Measurements from ENCODE around the gene NFATC4.

The NFATC4 gene

DNA sequence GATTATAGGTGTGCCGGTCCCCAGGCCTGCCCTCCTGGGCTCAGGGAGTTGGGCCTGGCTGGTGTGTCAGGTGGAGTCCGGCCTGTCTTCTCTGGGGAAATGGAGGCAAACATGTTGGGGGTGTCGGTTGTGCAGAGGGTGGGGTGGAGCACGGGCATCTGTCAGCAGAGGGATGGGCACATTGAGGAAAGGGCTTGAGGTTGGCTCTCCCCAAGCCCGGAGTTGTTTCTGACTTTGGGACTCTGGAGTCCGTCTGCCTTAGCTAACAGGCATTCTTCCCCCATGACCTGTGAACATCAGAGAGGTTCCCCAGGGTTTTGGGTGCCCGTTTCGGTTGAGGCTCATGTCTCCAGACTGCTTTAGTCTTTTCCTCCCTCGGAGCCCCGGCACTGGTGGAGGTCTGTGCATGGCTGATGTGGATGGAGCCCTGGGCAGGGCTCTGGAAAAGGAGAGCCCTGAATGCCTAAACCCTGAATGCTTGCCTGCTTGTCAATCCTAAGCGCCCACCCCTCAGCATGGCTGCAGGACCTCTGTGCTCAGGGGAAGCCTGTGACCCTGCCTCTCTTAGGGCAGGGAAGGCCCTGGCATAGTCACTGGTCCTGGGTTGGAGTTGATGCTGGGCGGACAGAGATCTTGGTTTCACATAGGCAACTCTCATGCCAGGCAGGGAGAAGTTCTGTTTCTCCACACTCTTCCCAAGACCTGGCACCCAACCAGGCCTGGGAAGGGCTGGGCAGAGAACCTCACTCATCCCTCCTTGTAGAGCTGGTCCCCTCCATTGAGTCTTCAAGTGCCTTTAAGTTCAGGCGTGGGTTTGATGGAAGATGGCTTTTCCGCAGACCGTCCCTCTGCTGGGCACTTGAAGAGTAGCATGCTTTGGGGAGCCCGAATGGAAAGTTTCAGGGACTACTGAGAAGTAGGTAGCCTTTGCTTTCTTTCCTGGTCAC lies 43.7 kb downstream of the NFATC4 start:
- H3K4me3 ChIP-seq (ENCODE audit: low read depth, low read length) = no peak overlapping the region
- in situ Hi-C loops (cut with HindIII; ENCODE audit: low sequenced_read_pairs) = no loop called here
- peak; percentile 35 for DNase-seq (ENCODE audit: low read depth)
- TF ChIP-seq, protein P1, sequence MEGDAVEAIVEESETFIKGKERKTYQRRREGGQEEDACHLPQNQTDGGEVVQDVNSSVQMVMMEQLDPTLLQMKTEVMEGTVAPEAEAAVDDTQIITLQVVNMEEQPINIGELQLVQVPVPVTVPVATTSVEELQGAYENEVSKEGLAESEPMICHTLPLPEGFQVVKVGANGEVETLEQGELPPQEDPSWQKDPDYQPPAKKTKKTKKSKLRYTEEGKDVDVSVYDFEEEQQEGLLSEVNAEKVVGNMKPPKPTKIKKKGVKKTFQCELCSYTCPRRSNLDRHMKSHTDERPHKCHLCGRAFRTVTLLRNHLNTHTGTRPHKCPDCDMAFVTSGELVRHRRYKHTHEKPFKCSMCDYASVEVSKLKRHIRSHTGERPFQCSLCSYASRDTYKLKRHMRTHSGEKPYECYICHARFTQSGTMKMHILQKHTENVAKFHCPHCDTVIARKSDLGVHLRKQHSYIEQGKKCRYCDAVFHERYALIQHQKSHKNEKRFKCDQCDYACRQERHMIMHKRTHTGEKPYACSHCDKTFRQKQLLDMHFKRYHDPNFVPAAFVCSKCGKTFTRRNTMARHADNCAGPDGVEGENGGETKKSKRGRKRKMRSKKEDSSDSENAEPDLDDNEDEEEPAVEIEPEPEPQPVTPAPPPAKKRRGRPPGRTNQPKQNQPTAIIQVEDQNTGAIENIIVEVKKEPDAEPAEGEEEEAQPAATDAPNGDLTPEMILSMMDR (IDR thresholded peaks at IDR 0.05; ENCODE audit: low read depth, low read length, missing control alignments) = peak; percentile 82

DNA sequence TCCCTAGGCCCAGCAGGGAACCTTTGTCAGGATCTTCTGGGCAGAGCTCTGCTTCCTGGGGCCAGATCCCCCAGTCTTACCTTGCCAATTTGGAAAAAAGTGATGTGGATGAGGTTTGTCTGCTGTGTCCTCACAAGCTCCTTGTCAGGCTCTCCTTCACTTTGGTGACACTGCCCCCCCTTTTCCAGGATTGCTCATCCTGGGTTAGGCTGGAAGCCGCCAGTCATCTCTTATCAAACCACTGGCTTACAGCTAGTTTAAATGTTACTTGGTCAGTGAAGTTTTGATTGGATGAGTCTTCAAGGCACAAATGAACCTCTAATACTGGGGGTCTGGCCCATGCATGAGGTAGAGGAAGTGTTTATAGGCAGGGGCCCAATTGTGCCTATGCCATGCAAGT lies 46.1 kb downstream of the NFATC4 start:
- TF ChIP-seq, protein P1 (IDR thresholded peaks at IDR 0.05; ENCODE audit: low read depth, low read length, missing control alignments) = no peak
- no peak for DNase-seq (ENCODE audit: low read depth)
- in situ Hi-C loops (cut with HindIII; ENCODE audit: low sequenced_read_pairs) = no loop called here
- H3K4me3 ChIP-seq (ENCODE audit: low read depth, low read length) = no peak overlapping the region

DNA sequence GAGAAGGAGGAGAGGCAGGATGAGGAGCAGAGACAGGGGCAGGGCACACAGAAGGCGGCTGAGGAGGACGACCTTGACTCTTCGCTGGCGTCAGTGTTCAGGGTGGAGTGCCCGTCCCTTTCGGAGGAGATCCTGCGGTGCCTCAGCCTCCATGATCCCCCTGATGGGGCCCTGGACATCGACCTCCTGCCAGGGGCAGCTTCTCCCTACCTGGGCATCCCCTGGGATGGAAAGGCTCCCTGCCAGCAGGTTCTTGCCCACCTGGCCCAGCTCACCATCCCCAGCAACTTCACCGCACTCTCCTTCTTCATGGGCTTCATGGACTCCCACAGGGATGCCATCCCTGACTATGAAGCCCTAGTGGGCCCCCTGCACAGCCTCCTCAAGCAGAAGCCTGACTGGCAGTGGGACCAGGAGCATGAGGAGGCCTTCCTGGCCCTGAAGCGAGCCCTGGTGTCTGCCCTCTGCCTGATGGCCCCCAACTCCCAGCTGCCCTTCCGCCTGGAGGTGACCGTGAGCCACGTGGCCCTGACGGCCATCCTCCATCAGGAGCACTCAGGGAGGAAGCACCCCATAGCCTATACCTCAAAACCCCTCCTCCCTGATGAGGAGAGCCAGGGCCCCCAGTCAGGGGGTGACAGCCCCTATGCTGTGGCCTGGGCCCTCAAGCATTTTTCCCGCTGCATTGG lies 46.9 kb downstream of the NFATC4 start:
- in situ Hi-C loops (cut with HindIII; ENCODE audit: low sequenced_read_pairs) = loop anchor here (5.0 kb wide), 1 partner anchor 48 kb away; the partner anchor contains the start of gene NFATC4
- H3K4me3 ChIP-seq (ENCODE audit: low read depth, low read length) = no peak overlapping the region
- no peak for DNase-seq (ENCODE audit: low read depth)
- TF ChIP-seq, protein P1 (IDR thresholded peaks at IDR 0.05; ENCODE audit: low read depth, low read length, missing control alignments) = no peak

DNA sequence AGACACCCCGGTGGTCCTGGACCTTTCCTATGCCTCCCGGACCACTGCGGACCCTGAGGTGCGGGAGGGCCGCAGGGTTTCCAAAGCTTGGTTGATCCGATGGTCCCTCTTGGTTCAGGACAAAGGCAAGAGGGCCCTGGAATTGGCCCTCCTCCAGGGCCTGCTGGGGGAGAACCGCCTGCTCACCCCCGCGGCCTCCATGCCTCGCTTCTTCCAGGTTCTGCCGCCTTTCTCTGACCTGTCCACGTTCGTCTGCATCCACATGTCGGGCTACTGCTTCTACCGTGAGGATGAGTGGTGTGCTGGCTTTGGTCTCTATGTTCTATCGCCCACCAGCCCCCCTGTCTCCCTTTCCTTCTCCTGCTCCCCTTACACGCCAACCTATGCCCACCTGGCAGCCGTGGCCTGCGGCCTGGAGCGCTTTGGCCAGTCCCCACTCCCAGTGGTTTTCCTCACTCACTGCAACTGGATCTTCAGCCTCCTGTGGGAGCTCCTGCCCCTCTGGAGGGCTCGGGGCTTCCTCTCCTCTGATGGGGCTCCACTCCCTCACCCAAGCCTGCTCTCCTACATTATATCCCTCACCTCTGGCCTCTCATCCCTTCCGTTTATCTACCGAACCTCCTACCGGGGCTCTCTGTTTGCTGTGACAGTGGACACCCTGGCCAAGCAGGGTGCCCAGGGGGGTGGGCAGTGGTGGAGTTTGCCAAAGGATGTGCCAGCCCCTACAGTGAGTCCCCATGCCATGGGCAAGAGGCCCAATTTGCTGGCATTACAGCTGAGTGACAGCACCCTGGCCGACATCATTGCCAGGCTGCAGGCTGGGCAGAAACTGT lies 47.7 kb downstream of the NFATC4 start:
- H3K4me3 ChIP-seq (ENCODE audit: low read depth, low read length) = no peak overlapping the region
- in situ Hi-C loops (cut with HindIII; ENCODE audit: low sequenced_read_pairs) = loop anchor here (5.0 kb wide), 1 partner anchor 48 kb away; the partner anchor contains the start of gene NFATC4
- TF ChIP-seq, protein P1 (IDR thresholded peaks at IDR 0.05; ENCODE audit: low read depth, low read length, missing control alignments) = no peak
- no peak for DNase-seq (ENCODE audit: low read depth)

DNA sequence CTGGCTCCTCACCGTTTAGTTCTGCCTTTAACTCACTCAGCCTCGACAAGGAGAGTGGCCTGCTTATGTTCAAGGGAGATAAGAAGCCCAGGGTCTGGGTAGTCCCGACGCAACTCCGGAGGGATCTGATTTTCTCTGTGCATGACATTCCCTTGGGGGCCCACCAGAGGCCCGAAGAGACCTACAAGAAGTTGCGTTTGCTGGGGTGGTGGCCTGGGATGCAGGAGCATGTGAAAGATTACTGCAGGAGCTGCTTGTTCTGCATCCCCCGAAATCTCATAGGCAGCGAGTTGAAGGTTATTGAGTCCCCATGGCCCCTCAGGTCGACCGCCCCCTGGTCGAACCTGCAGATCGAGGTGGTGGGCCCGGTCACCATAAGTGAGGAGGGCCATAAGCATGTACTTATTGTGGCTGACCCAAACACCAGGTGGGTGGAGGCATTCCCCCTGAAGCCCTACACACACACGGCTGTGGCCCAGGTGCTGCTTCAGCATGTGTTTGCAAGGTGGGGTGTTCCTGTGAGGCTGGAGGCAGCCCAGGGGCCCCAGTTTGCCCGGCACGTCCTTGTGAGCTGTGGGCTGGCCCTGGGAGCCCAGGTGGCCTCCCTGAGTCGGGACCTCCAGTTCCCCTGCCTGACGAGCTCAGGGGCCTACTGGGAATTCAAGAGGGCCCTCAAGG lies 48.4 kb downstream of the NFATC4 start:
- no peak for DNase-seq (ENCODE audit: low read depth)
- in situ Hi-C loops (cut with HindIII; ENCODE audit: low sequenced_read_pairs) = loop anchor here (5.0 kb wide), 1 partner anchor 49 kb away; the partner anchor contains the start of gene NFATC4
- no peak overlapping the region for H3K4me3 ChIP-seq (ENCODE audit: low read depth, low read length)
- TF ChIP-seq, protein P1 (IDR thresholded peaks at IDR 0.05; ENCODE audit: low read depth, low read length, missing control alignments) = no peak
